Measurements from ENCODE around the gene RYR2. TPM values are rescaled to one million over a fixed set of nuclear protein-coding genes. Genes with fewer than 3 reads are reported as not detected.

Gene RYR2
- total RNA-seq, 1 donor from 2014 or later, result 2.4 TPM

DNA sequence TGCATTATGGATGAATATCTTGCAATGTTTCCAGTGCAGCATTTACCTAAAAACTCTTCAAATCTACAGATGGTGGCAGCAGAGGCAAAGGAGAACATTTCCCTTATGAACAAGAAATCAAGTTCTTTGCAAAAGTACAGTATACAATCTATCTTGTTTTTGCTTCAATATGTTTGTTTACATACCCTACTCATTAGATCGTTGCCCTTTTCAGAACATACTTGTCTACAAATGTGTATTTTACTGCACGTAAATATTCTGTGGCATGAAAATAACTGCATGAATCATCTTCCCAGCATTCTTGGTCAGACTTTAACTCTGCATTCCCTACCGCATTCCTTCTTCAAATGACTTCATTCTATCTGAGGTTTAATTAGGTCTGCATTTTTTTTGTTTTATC is 636.0 kb downstream of the RYR2 start:
- DNase-seq, result peak; percentile 45

DNA sequence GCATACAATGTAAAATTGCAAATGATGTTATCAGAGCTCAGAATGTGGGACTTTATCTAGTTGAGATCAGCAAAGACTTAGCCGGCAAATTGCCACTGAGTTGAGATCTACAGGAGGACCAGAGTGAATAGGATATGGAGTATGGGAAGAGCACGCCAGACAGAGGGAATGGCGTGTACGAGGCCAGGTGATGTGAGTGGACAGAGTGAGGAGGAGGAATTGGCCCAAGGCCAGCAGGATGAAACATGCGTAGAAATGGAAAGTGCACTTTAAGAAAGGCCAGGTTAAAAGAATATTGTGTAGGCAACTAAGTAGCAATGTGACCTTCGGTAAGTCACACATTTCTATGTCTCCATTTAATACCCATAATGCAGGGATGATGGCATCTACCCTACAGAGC is 637.7 kb downstream of the RYR2 start:
- DNase-seq, result no peak

DNA sequence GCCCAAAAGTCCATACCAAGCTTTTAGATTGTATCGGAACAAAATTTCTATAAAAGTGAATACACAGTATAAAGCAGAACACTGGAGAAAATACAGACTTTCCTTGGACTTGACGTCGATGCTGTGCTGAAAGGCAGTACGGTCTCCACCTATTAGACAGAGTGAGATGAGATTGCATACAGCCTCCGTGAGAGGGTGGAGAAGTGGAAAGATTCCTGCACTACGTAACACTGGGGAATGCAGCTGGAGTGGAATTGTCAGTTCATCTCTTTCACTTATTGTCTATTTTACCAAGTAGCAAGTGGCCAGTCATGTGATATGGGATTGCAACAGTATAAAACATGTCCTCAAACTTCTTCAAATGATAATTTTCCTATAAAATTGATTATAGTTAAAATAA is 639.2 kb downstream of the RYR2 start:
- no peak for DNase-seq

DNA sequence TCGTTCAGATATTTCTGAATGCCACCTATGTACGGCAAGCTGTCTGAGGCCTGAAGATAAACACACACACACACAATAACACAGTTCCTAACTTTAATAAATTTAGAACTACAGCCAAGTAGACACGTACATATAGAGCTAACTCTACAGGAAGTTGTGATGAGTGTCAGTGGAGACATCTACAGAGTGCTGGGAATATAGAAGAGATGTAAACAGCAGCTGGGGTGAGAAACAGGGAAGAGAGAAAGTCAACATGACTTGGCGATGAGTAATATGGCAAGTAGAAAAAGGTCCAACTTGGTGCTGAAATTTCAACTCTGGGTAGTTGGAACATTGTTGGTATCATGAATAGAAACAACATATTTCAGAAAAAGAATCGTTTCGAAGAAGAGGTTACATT is 642.3 kb downstream of the RYR2 start:
- no peak for DNase-seq

DNA sequence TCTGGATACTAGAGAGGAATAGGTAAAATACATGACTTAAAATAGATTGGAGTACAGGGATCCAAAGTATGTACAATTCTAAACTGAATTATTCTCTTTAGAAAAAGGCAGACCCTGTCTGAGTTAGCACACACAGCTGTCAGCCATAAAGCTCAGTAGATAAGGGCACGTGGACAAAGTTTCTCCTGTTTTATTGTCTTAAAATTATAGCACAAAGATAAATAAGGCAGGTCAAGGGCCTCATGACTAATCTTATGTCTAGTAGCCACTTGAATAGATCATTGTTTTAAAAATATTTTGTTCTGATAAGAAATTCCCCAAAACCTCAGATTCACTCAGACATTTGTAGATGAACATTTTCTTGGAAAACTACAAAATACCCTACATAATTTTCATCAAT is 643.6 kb downstream of the RYR2 start:
- no peak for DNase-seq

DNA sequence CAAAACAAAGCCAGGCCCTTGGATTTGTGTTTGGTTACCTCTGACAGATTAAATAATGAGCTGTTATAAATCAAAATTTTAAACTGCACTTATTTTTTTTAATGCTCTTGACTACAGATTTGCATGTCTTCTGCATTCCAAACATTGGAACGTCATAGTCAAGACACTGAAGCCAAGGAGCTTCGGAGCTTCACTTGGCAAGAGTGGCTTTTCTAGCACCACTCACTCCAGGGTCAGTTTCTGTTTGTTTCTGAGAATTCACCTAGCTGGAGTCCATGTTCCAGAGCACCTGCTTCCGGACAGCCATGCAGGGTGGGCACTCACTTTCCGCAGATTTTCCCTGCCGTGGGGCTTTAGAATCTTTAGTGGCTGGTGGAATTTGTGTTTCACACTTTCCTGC is 645.8 kb downstream of the RYR2 start:
- DNase-seq, result no peak

DNA sequence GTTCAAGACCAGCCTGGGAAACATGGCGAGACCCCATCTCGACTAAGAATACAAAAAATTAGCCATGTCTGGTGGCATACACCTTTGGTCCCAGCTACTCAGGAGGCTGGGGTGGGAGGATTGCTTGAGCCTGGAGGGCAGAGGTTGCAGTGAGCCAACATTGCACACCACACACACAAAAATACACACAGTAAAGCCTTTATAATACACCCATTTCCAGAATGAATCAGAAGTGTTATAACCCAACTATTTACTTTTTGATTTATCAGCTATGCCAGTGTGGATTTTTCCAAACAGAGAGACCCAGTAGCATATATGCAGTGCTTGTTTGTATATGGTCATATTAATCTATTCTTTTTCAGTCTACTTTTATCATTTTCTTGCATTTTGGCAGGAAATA is 648.7 kb downstream of the RYR2 start:
- DNase-seq, result no peak

DNA sequence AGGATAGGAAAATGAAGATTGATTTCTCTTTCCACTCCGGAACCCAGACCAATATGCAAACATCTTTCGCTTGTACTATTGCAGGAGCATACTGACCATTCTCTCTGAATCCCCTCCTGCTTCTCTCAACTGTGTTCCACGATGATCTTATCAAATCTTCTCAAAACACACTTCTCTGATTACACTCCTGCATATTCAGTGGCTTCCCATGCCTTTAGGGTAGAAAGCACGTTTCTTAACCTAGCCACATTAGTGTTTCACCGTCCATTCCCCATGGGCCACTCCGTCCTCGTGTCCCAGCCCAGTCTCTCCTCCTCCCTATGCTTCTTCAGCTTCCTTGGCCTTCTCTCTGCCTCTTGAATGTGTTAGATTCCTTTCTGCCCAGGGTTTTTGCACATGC is 650.3 kb downstream of the RYR2 start:
- DNase-seq, result no peak

DNA sequence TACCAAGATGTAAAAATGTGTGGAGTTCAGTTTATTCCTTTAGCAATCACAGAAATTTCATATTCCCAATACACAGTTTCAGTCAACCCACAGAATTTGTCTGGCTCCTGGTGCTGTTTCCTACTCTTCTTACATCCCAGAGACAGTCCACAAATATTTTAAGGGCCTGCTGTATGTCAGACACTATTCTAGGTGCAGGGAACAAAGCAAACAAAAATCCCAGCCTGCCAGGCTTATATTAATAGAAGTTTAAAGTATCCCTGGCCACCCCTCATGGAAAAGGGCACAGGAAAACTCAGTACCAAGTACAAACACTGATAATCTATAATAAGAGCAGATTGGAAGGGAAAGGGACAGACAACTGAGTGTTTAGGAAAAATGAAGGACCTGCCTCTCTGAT is 653.9 kb downstream of the RYR2 start:
- DNase-seq, result no peak

DNA sequence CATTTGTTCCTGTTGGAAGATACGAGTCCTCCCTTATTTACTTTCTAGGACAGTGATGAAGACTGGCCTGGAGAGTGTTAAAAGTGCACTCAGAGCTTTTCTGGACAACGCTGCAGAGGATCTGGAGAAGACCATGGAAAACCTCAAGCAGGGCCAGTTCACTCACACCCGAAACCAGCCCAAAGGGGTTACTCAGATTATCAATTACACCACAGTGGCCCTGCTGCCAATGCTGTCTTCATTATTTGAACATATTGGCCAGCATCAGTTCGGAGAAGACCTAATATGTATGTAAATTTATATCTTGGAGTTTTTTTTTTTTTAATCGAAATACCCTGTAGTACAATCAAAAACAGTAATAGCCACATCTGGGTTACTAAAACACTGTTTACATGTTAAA is 658.2 kb downstream of the RYR2 start:
- DNase-seq, result no peak

DNA sequence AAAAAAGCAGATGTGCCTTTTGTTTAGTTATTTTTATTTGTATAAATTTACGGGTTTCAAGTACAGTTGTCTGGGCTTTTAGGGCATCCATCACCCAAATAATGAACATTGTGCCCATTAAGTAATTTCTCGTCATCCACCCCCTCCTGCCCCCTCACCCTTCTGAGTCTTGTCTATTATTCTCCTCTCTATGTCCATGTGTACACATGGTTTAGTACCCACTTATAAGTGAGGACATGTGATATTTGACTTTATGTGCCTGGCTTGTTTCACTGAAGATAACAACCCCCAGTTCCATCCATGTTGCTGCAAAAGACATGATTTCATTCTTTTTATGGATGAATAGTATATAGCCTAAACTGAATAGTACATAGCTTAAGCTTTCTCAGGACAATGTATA is 659.5 kb downstream of the RYR2 start:
- no peak for DNase-seq

DNA sequence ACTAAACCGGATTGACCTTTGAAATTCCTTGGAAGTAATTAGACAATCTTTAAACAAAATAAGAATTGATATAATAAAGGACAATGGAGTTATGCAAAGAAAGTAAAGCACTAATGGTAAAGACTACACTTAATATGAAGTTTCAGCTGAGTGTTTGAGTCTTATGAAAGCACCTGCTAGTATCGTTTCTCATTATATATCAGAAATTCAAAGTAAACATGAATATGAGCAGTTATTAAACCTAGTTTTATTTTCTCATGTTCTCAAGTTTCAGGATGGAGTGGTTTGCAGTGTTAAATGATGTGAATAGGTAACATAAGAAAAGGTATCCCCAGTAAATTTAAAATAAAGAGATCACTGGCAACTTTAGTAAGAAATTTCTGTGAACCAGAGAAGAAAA is 660.2 kb downstream of the RYR2 start:
- no peak for DNase-seq

DNA sequence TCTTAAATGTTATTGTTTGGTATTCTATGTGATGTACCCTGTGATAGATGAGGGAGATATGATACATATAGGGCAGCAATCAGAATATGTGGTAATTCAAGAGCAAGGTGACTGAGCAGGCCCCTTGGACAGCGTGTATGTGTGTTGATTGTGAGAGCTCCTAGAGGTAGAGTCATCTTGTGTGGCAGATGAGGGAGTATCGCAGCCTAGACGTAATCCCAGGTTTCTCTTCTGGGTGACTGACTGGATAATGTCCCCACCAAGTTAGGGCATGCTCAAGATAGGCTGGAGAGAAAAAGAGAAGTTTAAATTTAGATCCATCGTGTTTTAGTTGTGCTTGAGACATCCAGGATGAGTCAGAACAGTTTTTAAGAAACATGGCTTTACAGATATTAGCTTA is 663.5 kb downstream of the RYR2 start:
- DNase-seq, result no peak

DNA sequence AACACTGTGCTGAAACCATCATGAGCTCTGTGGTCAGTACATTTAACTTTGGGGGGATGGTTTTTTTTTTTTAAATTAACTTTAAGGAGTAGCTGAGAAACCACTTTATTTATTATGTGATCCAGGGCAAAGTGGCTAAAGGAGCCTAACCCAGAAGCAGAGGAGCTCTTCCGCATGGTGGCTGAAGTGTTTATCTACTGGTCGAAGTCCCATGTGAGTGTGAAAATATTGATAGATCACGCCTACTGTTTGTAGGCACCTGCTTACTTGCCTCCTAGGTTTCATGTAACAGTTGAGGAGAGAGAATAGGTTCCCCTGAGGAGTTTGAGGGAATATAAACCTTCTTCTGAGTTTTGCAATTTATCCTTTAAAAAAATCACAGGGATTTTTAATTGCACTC is 667.4 kb downstream of the RYR2 start:
- no peak for DNase-seq

DNA sequence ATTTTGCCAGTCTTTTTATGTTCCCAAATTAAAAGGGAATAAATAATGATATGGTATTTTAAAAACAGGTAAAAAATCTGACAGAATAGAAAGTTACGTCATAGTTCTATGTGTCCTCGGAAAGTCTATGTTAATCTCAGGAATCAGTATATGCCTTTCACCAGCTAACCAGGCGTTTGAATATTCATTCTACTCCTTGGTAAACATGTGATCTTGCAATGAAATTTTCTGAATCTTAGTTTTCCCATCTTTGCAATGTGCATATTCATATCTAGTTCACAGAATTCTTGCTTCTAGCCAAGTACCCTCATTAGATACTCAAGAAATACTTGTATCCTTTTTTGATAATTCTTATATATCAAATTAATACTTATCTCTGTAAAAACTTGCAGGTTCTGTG is 669.3 kb downstream of the RYR2 start:
- DNase-seq, result no peak

DNA sequence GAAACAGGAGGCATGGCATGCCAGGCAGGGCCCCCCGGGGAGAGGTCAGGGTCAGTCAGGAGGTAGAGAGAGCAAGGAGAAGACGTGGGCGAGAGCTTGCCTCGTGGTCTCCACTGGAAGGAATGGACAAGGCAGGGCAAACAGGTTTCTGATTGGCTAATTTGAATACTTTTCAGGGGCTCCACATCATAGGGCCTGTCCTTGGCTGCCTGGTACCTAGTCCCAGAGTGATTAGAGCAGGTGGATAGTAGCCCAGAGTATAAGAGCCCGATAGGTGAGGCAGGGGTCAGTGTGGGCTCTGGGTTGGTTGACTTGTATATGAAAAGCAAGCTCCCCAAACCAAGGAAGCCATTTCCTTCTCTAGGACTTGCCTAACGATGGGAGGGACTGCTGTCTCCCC is 670.1 kb downstream of the RYR2 start:
- no peak for DNase-seq

DNA sequence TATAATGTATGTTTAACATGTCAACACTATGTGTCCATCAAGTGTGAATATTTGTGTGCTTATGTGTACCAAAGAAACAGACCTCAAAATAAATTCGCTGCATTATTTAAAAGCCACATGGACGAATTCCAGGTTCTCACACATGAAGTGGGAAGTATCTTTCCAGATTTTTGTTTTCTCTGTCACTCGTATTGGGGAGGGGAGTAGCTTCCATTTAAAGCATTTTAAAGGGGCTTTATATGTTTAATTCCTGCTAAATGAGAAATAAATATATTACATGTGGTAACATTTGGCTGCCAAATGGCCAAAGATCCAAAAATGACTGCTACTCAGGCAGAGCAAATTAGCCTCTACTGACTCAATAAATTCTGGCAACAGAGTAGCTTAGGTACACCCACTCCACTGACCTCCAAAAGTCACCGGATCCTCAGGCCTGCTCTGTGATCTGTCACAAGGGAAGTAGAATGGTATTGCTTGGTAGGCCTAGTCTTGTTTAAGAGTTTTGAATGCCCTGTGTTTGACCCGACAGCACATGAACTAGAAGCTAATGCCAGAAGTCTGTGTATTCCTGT is 670.7 kb downstream of the RYR2 start:
- no peak for DNase-seq

DNA sequence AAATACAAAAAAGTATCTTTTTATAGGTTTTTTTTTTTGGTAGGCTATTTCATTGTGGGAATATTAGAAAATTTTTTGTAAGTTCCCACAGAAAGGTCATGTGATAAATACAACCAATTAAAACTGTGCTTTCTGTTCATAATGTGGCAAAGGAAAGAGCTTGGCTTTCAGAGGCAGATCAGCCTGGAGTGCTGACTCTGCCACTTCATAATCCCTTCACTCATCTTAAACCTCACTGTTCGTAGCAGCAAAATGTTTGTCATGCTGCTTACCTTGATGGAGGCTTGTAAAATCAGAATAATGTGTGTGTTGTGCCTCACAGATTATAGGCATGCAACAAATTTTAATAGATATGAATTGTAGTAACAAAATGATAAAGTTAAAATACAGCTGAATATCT is 671.9 kb downstream of the RYR2 start:
- no peak for DNase-seq

DNA sequence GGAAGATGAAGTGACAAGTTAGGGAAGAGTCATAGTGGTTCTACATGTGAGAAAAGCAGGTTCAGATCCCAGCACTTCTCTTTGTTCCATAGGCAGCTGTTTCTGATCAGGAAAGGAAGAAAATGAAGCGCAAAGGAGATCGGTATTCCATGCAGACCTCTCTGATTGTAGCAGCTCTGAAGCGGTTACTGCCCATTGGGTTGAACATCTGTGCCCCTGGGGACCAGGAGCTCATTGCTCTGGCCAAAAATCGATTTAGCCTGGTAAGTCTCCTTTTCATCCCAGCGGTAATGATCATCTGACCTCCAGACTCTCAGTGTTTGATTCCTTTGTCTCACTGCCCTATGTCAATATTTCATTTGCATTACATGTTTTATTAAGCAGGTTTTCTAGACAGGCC is 675.1 kb downstream of the RYR2 start:
- no peak for DNase-seq

DNA sequence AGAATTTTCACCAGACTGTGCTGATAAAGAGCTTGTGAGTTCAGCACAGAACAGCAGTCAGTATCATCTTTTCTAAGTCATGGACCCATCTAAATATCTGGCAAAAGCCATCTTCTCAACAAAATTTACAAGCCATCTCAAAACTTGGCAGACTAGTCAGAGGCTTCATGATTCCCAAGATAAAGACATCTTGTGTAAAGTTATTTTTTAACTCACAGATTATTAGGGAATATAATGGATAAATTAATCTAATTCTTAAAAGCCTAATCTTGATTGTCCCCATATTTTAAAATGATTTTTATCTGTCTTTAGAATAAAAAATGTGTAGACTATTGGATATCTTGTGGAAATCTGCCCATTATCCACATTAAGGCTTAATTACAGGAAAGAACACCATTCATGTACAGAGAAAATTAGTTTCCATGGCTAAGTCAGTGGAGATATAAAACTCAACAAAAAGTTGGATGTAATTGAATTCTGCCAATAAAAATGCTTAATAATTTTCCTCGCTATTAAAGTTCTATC is 688.9 kb downstream of the RYR2 start:
- no peak for DNase-seq

DNA sequence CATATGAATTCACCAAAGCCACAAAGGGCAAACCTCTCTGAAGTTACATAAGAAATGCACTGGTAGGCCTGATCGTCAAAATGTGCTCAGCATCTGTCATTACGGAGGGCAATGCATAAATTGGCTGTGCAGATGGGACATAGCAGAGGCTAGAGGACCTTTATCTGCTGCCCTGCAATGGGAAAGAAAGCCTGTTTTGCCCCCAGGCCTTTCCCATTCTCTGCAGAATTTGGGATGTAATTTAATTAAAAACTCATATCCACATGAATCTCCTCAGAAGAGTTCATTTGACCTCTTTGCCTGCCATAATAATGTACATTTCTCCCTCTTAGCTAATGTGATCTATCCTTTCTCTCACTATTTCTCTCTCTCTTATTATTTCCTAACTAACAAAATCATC is 690.7 kb downstream of the RYR2 start:
- no peak for DNase-seq

DNA sequence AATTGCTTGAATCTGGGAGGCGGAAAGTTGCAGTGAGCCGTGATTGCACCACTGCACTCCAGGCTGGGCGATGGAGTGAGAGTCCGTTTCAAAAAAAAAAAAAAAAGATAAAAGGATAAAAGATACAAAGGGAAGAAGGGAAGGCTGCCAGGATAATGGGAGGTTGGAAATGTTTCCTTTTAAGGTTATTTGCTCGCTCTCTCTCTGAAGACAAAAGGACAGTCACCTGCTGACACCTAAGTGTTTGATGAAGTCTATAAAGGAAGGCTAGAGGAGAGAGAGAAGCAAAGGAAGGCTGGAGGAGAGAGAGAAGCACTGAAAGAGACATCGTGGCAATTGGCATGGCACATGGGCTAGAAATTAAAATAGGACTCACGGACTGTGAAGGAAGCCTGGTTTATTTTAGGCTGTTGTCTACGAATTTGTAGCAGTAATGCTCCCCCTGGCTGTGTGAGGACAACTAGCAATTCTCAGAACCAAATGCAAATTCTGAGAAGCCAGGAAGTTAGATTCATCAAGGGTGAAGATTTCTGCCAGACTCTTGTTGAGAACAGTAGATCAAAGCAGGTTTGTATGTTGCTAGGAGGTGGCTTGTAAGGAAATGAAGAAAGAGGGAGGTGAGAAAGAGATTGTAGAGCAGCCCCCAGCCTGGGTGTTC is 694.5 kb downstream of the RYR2 start:
- DNase-seq, result no peak

DNA sequence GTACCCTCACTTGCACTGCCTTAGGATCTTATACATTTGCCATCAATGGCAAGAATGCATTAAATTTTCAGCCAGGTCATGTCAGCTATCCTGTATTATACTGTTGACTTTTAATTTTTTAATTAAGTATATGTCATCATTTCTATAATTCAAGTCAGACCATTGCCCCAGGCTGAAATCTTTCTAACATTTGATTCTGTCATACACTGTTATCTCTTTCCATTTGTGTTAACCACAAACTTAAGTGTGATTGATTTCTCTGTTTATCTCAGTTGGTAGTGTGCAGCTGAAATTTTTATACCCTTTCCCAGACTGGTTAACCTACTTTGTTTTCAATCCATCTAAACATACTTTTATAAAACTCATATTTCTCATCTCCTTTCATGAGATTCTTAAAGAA is 695.5 kb downstream of the RYR2 start:
- no peak for DNase-seq

DNA sequence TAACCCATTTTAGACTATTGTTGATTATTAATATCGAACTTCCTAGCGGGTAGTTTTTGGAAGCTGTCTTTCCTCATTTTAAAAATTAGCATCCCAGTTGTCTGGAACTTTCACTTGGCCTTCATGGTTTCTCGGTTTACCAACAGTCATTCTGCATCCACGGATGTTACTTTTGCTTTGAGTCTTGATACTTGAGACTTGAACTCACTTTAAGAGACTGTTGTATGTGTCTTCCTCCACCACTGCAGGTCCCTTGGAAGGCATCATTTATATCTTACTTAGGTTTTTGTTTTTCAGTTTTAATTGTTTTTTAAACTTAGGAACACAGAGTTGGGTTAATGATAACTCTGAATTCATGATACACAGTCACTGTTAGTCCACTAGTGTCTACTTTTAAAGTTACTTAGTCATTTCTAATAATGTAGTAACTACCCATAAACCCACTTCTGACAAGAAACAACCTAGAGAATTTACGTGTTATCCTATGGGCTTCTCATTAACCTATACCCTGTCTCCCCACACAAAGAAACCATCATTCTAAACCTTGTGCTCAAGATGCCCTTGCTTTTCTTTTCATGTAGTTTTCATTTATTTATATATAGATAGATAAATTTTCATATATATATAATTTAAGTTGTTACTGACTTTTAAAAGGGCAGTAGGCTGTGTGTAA is 696.1 kb downstream of the RYR2 start:
- DNase-seq, result no peak

Data from tongue (tissue), 2 donors.